ENCODE results near the gene PIGO. TPM values are rescaled to one million over a fixed set of nuclear protein-coding genes. Genes with fewer than 3 reads are reported as not detected.

Gene PIGO
- total and polyA plus RNA-seq, 10 of the 15 experiments (the other 5 are each of a cell fraction or from before 2014, with no cell fraction given) = 8.2 to 23.3 (median 18.4) TPM

- TF ChIP-seq, protein P1, sequence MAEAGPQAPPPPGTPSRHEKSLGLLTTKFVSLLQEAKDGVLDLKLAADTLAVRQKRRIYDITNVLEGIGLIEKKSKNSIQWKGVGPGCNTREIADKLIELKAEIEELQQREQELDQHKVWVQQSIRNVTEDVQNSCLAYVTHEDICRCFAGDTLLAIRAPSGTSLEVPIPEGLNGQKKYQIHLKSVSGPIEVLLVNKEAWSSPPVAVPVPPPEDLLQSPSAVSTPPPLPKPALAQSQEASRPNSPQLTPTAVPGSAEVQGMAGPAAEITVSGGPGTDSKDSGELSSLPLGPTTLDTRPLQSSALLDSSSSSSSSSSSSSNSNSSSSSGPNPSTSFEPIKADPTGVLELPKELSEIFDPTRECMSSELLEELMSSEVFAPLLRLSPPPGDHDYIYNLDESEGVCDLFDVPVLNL (IDR thresholded peaks at IDR 0.05; ENCODE audit: low read depth, low read length) = peak; percentile 64
- TF ChIP-seq IRF4 (IDR thresholded peaks at IDR 0.05; ENCODE audit: low read depth, low read length) (peak; percentile 87), PAX8 (IDR thresholded peaks at IDR 0.05) (no peak), CREB1 (IDR thresholded peaks at IDR 0.05; ENCODE audit: low read depth) (peak; percentile 81), LARP7 (IDR thresholded peaks at IDR 0.05) (peak; percentile 25; the same call in 1 of the 2 replicates), GATAD2B (conservative IDR thresholded peaks at IDR 0.05; ENCODE audit: low read depth) (peak; percentile 76), BHLHE40 (IDR thresholded peaks at IDR 0.05; ENCODE audit: borderline replicate concordance in 1 of 2, low read depth in 2 of 2, low read length in 1 of 2) (peak; percentile 54 to 56; a peak in 2 of 4 replicates), DPF2 (IDR thresholded peaks at IDR 0.05) (peak; percentile 13; the same call in 1 of the 2 replicates), REST (IDR thresholded peaks at IDR 0.05; ENCODE audit: low read depth, low read length) (no peak), ZBED1 (IDR thresholded peaks at IDR 0.05; ENCODE audit: borderline replicate concordance) (no peak), PAX5 (IDR thresholded peaks at IDR 0.05; ENCODE audit: borderline replicate concordance, low read depth, low read length) (peak; percentile 22; the same call in 1 of the 2 replicates), CTCF (IDR thresholded peaks at IDR 0.05 in 2 of 3, conservative IDR thresholded peaks at IDR 0.05 in 1 of 3; ENCODE audit: control insufficient read depth in 2 of 3, extremely low read depth in 1 of 3, insufficient read depth in 1 of 3, low read depth in 3 of 3, low read length in 3 of 3) (no peak)
Measured at GRCh38 chr9:35102769-35103659, 6.6 kb upstream of the PIGO start, which contains the start of gene STOML2 (continued).
